D721Med (cell line): ENCODE results near the gene CCDC106.

Experiments used
- DNase-seq: peaks from one replicate; pipeline ENCODE4 v3.0.0; 2011; ENCODE audit warnings: low spot score; ENCODE audit not compliant: insufficient read length
- FAIRE-seq: peaks from 2 replicates; lab custom pipeline; 2011; peaks lifted over from hg19 to GRCh38; lab: Jason Lieb, UNC
- TF ChIP-seq, protein P1 (sequence below): IDR thresholded peaks from 2 replicates; pipeline ENCODE4 v1.5.1; 2012; ENCODE audit warnings: mild to moderate bottlenecking, control low read depth; ENCODE audit not compliant: insufficient read depth; ENCODE audit errors: missing control alignments

Gene CCDC106

DNA sequence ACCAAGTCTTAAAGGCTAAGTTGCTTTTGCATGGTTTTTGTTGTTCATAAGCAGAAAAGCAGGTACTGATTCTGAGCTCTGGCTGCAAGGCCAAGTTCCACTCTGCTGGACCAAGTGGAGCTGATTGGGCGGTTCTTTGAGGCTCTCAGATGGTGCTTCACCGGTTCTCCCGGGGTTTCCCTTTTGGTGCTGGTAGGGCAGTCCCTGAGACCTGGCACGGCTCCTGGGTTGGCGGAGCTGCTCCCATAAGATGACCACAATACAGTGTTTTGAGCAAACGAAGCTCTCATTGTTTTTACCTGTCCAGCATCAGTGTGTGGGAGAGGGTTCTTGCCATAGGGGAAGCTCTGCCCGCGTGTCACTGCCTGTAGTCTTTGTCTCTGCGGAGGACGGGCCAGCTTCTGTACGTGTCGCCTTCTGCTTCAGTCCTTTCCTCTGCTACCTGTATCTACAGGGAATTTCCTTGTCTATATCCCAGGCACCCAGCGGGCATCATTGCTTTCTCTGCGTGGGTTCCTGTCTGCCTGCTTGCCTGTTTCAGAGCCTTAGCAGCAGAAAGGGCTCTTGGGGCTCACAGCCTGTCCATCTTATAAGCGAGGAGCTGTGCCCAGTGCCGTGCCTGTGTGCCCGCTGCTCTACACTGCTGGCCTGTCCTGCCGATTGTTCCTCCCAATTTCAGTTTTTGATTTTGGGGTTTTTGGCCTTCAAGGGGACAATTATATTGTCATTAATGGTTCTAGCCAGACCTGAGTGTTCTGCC is 9.2 kb downstream of the CCDC106 start:
- TF ChIP-seq, protein P1, sequence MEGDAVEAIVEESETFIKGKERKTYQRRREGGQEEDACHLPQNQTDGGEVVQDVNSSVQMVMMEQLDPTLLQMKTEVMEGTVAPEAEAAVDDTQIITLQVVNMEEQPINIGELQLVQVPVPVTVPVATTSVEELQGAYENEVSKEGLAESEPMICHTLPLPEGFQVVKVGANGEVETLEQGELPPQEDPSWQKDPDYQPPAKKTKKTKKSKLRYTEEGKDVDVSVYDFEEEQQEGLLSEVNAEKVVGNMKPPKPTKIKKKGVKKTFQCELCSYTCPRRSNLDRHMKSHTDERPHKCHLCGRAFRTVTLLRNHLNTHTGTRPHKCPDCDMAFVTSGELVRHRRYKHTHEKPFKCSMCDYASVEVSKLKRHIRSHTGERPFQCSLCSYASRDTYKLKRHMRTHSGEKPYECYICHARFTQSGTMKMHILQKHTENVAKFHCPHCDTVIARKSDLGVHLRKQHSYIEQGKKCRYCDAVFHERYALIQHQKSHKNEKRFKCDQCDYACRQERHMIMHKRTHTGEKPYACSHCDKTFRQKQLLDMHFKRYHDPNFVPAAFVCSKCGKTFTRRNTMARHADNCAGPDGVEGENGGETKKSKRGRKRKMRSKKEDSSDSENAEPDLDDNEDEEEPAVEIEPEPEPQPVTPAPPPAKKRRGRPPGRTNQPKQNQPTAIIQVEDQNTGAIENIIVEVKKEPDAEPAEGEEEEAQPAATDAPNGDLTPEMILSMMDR: no peak
- FAIRE-seq (no peak), DNase-seq (no peak)

DNA sequence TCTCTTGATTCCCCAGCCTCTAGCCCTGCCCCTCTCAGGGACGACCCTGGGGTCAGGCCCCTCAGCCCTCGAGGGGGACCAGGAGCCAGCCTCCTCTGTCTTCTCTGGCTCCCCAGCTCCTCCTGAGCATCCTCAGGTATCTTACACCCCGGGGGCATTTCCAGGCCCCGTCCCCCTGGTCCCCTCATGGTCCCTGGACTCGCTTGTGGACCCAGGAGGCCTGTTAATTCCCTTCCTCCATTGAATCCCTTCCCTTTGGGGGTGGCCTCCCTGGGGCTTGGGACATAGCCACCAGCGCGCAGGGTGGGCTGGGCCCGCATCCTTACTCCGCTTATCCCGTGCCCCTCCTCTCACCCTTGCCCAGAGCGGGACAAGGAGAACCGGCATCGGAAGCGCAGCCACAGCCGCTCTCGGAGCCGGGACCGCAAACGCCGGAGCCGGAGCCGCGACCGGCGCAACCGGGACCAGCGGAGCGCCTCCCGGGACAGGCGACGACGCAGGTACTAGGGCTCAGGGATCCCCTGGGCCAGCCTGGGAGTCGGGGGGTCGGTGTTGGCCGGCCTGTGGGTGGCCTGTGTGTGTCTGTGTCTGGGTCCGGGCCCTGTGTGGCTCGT is 10.9 kb downstream of the CCDC106 start:
- DNase-seq: no peak
- TF ChIP-seq, protein P1: no peak
- FAIRE-seq: no peak

DNA sequence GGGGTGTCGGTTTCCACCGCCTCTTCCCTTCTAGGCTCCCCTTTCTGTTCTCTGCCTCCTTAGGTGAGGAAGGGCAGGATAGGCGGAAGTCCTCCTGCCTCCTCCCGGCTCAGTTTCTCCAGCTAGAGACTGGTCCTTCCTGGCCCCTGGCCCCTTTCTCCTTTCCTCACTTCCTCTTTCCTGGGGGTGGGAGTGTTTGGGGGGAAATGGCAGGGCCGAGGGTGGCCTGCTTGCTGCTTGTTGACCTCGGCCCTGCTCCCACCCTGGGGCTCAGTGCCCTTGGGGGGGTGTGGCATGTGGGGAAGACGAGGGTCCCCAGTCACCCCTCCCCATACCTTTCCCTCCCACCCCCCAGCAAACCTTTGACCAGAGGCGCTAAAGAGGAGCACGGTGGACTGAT is 11.8 kb downstream of the CCDC106 start:
- TF ChIP-seq, protein P1: no peak
- DNase-seq (no peak), FAIRE-seq (no peak)

DNA sequence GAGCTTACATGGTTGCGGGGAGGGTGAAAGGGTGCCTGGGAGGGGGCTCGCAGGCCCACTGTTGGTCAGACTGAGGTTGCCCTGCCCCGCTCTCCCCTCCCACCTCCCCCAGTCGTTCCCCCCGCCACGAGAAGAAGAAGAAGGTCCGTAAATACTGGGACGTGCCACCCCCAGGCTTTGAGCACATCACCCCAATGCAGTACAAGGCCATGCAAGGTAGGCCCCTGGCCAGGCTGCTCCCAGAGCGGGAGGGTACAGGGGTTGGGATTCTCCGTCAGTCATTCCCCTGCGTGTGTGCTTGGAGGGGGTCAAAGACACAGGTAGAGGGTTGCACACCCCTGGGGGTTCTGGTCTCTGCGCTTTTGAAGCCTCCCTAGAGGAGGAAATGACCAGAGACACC is 12.4 kb downstream of the CCDC106 start:
- DNase-seq (no peak), FAIRE-seq (no peak)
- TF ChIP-seq, protein P1: no peak

DNA sequence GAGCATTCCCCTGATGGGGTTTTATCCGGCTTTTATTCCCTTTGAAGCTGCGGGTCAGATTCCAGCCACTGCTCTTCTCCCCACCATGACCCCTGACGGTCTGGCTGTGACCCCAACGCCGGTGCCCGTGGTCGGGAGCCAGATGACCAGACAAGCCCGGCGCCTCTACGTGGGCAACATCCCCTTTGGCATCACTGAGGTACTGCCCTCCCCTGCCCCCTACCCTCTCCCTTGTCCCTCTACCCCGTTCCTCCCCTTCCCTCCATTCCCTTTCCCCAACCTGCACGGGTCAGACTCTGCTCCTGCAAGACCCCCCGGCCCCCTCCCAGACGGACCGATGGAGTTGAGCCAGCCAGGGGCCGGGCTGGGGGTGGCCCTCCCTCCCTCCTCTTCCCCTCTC is 13.0 kb downstream of the CCDC106 start:
- no peak for FAIRE-seq
- DNase-seq: no peak
- TF ChIP-seq, protein P1: no peak

DNA sequence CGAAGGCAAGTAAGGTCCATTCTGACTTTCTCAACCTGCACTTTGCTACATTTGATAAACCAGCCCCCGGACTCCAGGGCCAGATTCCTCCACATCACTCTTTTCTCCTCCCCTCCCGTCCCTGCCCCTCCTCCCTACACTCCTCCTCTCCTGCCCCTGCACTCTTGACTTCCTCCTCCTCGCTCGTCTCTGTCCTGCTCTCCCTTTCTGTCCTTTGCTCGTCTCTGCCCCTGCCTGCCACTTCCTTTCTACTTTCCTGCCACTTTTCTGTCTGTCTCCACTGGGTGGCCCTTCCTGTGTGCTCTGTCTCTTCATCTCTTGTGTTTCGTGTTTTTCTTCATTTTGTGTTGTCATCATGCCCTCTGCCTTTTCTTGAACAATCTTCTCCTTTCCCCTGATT is 13.8 kb downstream of the CCDC106 start:
- TF ChIP-seq, protein P1: no peak
- DNase-seq (no peak), FAIRE-seq (no peak)
